GM19455 (cell line): Measurements from ENCODE around the gene PNKD.
"Not testable (repeated sequence)": the region's sequence is repeated elsewhere in the genome, so short reads cannot be mapped to it uniquely, and the experiment has no call there.

Source experiments
- ATAC-seq: cut with Tn5 transposase; IDR thresholded peaks from one replicate; pipeline ENCODE4 v1.9.1; 2021; ENCODE audit not compliant: unreplicated experiment

PNKD gene

DNA sequence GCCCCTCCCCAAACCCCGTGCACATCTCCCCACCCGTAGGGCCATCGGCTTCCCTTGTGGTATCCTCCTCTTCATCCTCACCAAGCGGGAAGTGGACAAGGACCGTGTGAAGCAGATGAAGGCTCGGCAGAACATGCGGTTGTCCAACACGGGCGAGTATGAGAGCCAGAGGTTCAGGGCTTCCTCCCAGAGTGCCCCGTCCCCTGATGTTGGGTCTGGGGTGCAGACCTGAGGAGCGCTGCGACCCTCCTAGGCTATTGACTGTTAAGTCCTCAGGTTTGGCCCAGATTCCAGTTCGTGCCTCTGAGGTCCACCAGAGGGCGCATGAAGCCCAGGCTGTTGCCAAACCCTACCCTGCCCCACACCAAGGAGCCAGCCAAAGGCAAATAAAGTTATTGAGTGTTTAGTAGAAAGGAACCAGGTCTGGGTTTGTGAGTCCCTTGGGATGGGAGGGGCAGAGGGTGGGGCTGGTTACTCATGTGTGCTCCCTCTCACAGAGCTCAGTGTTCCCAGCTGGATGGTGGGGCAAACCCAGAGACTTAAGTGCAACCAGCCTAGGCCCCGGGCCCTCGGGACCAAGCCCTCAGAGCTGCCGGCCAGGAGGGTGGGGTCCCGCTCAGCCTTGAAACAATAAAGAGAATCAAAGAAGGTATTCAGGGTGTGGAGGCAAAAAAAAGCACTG lies 2.4 kb downstream of the PNKD start:
- ATAC-seq, result no peak

DNA sequence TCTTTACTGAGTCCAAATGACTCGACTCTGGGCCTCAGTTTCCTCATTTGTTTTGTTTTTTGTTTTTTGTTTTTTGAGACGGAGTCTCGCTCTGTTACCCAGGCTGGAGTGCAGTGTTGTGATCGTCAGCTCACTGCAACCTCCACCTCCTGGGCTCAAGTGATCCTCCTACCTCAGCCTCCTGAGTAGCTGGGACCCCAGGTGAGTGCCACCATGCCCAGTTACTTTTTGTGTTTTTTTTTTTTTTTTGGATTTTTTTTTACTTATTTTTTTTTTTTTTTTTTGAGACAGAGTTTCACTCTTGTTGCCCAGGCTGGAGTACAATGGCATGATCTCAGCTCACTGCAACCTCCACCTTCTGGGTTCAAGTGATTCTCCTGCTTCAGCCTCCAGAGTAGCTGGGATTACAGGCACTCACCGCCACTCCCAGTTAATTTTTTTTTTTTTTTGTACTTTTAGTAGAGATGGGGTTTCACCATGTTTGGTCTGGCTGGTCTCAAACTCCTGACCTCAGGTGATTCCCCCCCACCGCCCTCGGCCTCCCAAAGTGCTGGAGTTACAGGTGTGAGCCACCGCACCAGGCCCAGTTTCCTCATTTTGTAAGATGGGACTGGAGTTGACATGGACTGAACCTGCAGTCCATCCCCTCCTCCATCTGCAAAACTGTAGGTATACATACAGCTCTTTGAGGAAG lies 3.0 kb downstream of the PNKD start:
- ATAC-seq, result not testable (repeated sequence)

DNA sequence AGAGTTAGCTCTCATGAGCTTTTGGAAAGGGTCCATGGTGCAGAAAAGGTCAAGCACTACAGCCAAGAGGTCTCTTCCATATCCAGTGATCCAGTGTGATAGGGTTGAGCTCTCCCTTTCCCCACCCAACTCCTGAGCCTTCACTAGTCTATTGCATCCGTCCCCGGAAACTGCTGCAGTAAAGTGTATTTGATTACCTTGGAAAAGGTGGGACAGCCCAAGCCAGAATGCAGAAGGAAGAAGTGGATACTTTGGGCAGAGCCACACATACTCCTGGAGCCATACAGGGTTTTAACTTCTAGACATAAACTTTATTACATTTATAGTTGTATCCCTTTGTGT lies 3.6 kb downstream of the PNKD start:
- no peak for ATAC-seq

DNA sequence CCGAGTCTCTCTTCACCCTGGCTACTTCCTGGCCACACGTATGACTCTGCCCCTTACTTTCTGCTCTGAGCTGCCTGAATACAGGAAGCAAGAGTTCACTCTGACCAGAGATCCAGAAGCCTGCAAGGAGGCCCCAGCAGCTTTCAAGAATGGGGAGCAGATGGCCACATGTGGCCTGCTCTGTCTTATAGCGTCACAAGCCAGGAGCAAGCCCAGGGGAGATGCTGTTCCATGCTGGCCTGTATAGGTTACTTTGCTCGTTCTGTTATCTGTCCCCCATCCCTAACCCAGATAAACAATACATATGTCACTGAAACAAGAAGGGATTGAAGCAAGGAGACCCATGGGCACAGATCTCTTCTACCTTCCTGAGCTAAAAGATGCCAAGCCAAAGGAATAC lies 4.3 kb downstream of the PNKD start:
- no peak for ATAC-seq

DNA sequence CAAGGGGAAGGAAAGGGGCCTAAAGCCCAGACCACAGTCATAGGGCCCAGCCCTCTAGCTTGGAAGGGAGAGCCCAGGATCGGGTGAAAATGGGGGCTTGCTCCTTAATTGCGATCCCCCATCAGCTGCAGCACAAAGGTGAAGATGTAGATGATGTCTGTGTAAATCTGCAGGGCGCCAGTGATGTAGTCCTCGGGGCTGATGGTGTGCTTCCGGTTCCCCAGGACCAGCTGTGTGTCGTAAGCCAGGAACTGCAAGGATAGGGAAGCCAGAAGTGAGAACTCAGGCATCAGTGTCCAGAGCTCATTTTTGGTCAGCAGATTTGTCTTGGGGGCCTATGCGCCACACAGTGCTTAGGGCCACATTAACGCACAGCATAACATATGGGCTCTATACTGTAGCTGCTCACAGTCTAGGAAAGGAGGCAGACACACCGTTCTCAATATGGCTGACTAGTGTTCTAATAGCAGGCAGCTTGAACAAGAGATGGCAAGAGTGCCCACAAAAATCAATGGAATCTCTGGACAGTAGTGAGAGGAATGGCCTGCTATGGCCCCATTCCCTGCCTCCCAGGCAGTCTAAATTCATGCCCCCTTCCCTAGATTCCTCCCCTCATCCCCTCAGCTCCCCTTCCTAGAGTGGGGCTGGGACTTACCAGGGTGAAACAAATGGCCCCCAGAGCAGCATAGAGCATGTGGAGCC lies 5.2 kb downstream of the PNKD start:
- ATAC-seq, result no peak

DNA sequence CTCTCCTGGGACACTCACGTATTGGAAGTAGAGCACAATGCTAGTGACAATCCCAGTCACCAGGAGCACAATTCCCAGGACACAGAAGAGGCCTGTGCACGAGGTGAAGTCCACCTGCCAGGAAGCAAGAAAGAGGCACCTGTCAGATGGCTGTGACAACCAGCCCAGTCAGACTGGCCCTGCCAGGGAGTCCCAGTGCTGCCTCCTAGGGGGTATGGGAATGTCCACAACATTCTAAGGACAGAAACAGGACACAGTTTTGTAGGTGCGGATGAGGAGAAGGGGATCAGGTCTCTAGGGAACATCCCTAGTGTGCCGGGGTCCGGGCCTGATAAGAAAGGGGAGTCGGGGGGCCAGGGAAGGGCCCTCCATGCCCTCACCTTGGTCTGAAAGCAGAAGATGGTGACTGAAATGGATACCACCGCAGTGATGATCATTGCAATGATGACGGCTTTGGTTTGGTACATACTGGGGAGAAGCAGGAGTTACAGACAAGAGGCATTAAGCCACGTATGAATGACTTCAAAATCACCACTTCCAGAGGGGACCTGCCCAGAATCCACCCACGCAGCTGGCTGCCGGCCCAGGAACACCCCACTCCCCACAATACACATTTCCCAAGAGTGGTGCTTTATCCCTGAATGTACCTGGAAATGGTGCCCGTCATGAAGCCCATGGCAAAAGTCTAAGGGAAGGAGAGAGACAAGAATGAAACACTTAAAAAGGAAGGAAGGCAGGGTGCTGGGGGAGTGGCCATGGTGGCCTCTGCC lies 6.9 kb downstream of the PNKD start:
- ATAC-seq, result no peak

DNA sequence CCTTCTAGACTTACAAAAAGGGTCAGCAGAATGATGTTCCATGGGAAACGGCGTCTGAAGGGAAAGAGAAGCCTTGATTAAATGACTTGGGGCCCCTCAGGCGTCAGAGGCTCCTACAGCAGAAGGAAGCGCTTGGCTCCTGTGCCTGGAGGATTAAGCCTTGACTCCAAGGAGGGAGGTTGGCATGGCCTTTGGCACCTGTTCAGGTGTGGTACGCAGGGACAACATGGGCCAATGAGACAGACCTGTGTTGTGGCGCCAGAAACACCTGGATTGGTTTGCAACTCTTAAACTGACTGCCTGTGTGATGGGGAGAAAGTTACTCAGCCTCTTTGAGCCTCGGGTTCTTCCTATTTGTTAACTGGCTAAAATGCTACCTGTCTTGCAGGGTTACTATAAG lies 7.6 kb downstream of the PNKD start:
- ATAC-seq, result no peak

DNA sequence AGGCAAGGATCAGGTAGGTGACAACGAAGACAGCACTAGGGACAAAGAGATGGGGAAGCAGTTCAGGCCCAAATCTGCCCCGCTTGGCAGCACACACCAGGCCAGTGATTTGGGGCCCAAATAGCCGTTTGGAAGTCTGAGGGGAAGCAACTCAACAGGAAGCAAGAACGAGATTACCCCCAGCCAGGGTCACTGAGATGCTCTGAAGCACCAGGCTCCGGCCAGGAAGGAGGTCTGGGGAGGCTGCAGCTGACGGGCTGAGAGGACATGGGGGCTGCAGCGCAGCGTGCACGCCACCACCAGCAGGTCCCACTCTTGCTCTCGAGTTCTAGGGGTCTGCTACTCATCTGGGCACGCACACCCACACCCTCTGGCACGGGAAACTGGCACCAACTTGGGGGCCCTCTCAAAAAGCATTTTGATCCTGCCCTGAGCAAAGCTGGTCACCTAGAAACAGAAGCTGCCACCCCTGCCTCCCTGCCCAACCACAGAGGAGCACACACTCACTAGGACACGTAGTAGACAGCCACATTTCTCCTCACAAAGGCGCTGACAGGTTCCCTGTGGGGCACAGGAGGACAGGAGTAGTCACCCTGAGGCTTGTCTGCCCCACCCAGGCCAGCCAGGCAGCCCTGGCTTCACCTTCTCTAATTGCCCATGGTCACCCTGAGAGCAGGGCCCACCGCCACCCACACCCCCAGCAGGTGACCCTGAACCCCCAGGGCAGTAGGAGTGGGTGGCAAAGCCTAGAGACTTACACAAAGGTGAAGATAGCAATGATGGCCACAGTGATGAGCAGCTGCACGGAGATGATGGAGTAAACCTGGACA lies 8.4 kb downstream of the PNKD start:
- no peak for ATAC-seq

DNA sequence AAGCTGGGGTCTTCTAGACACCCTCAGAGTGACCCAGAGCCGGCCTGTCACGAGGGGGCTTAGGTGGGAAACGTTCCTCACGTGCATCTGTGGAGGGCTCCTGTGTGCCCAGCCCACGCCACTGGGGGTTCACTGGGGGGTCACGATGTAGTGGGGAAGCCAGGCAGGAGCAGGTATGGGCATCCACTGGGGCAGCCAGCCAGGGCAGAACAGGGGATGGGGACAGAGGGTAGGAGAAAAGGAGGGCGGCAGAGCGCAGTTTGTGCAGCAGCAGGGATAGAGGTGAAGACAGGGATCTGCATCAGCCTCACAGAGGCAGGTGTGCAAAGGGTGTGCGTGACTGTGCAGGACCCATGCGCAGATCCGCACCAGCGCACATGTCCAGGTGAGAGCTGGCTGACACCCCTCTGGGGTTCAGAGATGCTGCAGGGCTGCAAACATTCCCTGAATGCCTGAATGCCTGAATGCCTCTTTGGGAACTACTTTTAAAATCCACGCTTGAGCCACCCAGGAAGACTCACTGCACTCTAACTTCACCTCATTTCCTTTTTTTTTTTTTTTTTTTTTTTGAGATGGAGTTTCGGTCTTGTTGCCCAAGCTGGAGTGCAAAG lies 10.0 kb downstream of the PNKD start:
- ATAC-seq, result no peak

DNA sequence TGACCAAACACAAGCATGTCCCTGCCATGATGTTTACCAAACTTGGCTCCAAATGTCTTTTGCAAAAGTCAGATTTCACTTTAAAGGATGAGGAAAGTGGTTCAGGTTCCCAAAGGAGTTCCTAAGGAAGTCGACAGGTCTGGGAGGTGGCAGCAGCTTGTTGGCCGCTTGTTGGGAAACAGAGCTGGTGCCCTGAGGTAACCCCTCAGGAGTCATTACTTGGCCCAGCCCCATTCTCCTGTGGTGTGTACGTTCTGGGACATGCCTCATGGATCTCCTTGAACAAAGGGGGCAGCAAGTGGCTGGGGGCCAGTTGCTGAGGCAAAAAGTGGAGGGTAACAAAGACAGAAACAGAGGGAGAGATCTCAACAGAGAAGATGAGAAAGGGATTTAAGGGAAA lies 11.1 kb downstream of the PNKD start:
- no peak for ATAC-seq

DNA sequence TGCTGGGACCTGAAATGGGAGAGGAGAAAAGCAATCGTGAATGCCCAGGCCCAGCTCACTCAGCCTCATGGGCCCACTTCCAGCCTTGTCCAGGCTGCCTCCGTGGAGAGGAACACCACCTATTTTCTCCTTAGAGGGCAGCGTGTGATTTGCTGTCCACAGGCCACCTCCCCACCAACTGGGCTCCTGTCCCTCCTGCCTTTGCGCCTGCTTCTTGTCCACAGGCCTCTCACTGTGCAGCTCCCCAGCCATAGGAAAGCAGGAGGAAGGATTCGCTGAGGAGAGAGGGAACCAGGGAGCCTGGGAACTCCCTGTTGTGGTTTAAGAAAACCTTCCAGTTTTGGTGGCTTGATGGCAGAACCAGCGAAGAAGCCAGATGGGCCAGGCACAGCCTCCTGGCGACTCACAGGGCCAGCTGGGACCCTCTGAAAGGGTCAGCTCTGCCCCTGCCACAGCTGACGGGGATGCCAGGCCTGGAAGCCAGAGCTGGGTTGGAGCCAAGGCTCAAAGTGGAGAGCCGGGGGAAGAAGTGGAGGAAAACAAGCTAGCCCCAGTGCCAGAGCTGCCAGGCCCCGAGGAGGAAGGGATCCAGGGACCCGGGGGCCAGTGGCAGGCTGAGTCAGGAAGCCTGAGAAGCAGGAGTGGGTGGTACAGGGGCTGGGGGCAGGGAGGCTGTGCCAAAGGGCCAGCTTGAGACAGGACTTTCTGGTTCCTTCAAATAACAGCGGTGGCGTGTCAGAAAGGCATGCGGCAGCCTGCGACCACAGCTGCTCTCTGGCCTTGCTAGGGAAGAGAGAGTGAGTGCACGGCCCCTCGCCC lies 12.1 kb downstream of the PNKD start:
- ATAC-seq, result no peak

DNA sequence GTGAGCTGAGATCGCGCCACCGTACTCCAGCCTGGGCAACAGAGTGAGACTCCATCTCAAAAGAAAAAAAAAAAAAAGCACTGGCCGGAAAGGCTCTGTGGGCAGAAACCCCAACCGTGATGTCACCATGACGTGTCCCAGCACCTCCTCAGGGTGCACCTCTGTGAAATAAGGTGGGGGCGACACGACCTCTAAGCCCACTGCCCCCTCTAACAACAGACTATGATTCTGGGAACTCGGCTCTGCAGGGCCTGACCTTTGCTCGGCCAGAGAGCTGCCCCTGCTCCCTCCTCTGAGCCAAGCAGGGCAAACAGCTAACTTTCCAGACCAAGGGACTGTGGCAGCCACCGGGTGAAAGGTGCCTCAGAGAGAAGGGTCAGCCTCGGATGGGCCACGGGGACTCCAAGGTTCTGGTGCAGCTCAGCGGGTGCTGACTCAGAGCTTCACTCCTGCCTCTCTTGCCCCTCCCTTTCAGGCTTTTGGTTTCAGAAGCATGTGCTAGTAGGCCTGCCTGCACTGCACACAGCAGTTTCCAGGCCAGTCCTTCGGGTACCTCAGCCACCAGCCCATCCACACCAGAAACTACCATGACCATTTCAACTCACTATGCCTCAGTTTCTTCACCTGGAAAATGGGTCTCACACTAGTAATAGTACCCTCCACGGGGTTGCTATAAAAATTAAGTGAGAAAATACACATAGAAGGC lies 13.9 kb downstream of the PNKD start:
- peak; percentile 74 for ATAC-seq

DNA sequence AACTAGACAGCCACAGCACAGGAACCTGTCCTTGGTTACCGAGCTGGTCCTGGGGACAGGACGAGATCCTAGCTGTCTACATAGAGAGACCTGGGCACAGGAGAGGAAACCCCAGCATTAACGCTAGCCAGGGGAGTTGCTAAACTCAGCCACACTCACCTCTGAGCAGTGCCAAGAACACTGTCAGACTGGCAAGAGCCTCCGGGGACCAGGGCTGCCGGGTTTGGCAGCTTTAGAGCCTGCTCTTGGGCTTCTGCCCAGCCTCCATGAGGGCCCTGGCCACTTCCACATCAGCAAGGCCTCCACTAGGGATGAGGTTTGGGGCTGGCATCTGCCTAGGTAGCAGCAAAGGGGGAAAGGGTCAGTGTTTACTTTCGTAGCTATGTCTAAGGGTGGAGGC lies 15.3 kb downstream of the PNKD start:
- no peak for ATAC-seq

DNA sequence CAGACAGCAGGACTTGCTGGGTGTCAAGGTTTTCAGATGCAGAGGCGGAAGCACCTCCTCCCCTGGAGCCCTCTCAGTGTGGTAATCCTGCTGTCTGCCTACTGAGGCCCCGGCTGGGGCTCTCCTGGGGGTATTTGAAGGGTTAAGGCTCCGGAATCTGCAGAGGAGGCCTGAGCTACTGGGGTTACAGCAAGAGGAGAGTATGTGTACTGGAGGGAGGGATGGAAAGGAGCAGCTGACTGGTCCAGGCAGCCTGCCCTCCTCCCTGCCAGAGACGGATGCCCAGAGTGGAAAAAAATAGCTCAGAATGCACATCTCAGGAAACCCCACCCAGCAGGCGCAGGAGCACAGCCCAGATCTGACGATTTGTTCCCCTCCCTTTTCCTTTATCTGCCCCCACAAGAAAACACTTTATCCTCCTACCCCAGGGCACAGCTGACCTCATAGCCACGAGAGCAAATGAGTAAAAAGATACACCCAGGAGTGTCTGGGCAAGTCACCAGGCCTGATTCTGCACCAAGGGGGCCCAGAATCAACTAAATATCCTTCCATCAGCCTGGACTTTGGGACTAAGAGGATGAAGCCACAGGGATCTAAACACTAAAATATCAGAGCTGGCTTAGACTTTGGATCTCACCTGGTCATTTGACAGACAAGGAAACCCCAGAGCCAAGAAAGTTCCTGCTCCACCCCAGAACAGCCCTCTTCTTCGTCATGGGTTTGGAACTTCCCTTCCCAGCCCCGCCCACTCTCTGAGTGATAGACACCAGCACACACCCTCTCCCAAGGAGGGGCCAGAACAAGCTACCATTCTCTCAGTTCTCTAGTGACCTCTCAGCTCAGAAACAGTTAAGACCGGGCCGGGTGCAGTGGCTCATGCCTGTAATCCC lies 16.5 kb downstream of the PNKD start:
- ATAC-seq, result peak; percentile 64

DNA sequence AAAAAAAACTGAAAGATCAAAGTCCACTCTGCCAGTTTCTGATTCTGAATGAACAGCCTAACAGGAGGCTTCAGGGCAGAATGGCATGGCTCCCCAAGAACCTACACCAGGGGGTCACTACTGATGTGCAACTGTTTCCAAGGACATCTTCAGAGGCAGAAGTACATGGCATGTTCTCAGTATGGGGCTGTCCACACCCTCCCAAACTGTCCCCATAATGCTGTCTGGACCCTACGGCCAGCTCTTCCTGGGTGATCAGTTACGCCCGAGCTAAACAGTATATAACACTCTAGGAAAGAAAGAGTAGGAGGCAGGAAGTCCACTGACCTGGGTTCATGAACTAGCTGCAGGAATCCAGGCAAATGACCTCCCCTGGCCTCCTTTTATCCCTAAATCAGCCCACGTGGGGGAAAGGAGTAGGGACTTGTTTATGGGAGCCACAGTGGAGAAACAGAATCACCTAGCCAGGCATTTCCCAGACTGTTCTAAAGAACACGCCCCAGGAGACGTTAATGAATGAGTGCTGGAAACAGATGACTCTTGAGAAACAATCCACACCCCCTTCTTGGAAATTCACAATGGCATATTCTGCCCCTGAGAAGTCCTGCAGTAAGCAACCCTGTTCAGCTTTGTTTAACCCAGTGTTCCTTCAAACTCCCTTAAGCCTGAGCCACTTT lies 19.5 kb downstream of the PNKD start:
- no peak for ATAC-seq

DNA sequence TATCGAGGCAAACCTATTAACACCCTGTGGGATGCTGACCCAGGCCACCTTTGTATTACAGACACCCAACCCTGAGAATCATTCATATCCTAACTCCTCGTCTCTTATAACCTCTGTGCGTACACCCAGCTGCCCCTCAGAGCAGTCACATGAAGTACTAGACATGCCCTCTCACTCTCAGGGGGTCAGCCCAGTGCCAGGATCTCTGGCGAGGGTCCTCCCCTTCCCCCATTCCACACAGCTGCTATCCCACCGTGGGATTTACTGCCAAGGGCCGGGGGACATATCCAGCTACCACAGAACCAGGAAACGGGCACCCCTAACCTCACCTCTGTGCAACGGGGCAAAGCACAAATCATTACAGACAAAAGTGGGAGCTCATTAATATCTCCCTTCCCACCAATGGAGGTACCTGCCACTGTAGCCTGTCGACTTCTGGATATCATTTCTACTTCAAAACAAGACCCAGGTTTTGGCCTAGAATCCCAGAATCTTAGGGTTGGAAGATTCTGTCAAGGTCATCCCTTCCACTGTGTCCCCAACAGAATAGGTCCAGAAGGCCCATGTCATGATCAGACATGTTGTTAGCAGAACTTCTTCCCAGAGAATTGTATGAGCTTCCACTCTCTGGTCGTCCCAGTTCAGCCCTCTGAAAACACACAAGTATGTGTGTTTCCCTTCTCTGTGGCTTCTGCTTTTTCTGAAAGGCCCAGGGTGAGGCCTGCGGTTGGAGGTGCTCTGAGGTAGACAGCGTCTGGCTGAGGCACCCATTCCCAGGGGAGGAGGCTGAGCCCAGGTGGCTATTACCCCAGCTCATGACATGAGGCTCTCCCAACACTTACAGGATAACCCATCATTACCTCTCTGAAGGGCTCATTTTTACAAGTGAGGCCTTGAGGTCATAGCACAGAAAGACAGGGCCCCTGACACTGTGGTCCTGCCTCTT lies 20.3 kb downstream of the PNKD start:
- ATAC-seq, result no peak
